GM12801 (cell line): ENCODE results near the gene MLXIP.

Experiments
- CTCF ChIP-seq: IDR thresholded peaks from one replicate; pipeline ENCODE4 v1.5.1; 2011; ENCODE audit warnings: control low read depth; ENCODE audit not compliant: insufficient read length; ENCODE audit errors: extremely low read depth

Gene MLXIP

GRCh38 chr12:122106843-122107242 lies 28.3 kb downstream of the MLXIP start:
- no peak for TF ChIP-seq CTCF

GRCh38 chr12:122107261-122107660 lies 28.7 kb downstream of the MLXIP start:
- no peak for TF ChIP-seq CTCF

DNA sequence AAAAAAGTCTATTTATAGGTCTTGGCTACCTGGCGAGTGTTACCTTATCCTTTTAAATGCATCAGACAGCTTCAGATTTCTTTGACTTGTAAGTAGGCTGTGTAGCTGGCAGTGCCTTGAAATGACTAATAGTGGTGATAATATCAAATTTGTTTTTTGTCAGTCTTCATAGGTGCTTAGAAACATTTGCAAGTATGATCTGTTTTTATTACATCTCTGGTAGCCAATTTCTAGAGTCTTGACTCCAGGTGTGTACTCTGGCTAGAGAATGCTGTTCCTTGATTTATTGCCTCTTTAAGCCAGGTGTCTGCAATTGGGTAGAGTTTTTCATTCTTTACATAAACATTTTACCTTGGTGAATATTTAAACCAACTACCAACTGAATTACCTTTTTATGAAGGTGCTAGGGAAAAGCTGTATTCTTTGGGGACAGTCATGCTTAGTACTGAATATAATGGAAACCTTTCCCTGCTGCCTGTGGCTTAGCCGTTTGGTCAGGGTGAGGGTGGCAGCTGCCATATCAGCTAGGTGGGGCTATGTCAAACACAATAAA lies 32.6 kb downstream of the MLXIP start:
- TF ChIP-seq CTCF = no peak

- no peak for TF ChIP-seq CTCF
Measured at GRCh38 chr12:122116707-122117535, 38.4 kb downstream of the MLXIP start.

GRCh38 chr12:122117979-122118378 lies 39.4 kb downstream of the MLXIP start:
- TF ChIP-seq CTCF = no peak

DNA sequence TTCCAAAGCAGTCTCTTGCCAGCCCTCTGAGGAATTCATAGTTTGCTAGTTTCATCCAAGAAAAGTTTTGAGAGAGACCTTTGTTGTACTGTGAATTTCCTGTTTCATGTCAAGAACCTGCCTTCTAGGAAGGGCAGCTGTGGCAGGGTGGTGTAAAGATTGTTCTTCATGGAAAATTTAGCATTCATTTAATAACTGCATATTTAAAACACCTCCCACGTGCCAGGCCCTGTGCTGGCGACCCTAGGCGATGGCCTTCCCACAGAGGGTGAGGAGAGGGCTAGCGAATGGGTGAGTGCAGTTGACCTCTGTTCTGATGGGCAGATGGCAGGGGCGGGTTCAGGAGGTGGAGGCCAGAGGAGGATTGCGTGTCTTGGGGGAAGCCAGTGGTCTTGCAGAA lies 43.2 kb downstream of the MLXIP start:
- TF ChIP-seq CTCF = no peak

- TF ChIP-seq CTCF = no peak
Measured at GRCh38 chr12:122123051-122123760, 44.6 kb downstream of the MLXIP start.
